Pancreas (tissue), 10 donors: Measurements from ENCODE around the gene PPP6C. TPM values are rescaled to one million over a fixed set of nuclear protein-coding genes. Genes with fewer than 3 reads are reported as not detected.
"Not testable (repeated sequence)": the region's sequence is repeated elsewhere in the genome, so short reads cannot be mapped to it uniquely, and the experiment has no call there.

Source experiments
- ATAC-seq, 4 donors: fragments of 200-7000 bp; cut with Tn5 transposase; one replicate each; pipeline versions ENCODE4 v1.8.0 to v1.9.1; 2020; ENCODE audit warnings: mild to moderate bottlenecking in 4 of 4, moderate library complexity in 4 of 4
- DNase-seq, 6 donors: peaks; one replicate each; pipeline ENCODE4 v3.0.0-alpha.2; 2020
- FAIRE-seq: peaks from 2 replicates; lab custom pipeline; 2012; peaks lifted over from hg19 to GRCh38; lab: Jason Lieb, UNC
- H3K27ac ChIP-seq, 4 donors: fragments of 200-600 bp; sonication (generic); 1 replicate in 3 of 4; 2 replicates in 1 of 4; pipeline versions ENCODE4 v1.5.0 to v1.8.0; 2020
- H3K27me3 ChIP-seq, 4 donors: fragments of 200-600 bp; one replicate each; pipeline ENCODE4 v1.8.0; 2021
- H3K36me3 ChIP-seq, 3 donors: fragments of 200-600 bp; sonication (generic) in 1 of 3; one replicate each; pipeline versions ENCODE4 v1.5.0 to v1.8.0; 2020 to 2021
- H3K4me1 ChIP-seq, 3 donors: fragments of 200-600 bp; one replicate each; pipeline ENCODE4 v1.8.0; 2021
- H3K4me3 ChIP-seq, 4 donors: fragments of 200-600 bp; sonication (generic) in 2 of 4; one replicate each; pipeline versions ENCODE4 v1.5.0 to v1.8.0; 2020 to 2021
- H3K9me3 ChIP-seq, 4 donors: fragments of 200-600 bp; one replicate each; pipeline ENCODE4 v1.8.0; 2021
- WGBS, 2 donors: extraction: QIAGEN DNeasy Blood & Tissue Kit; methylation state at CpG; one replicate each; pipeline ENCODE4 v1.1.7; 2013; 5-methylcytosine and 5-hydroxymethylcytosine counted together
- intact Hi-C, 3 donors: fragments of 100-400 bp; cut with DNase I; formaldehyde crosslinking; loops; one replicate each; pipeline versions ENCODE4 v1.11.1 to v1.14.2; 2022
- polyA plus RNA-seq, 2 donors: library from polyadenylated mRNA; stranded (reverse); fragments of 200-250 nt; gene quantifications; one replicate each; pipeline ENCODE4 v1.2.3, GENCODE V29; 2013
- total RNA-seq, 6 donors: library from RNA; stranded (reverse); fragmentation: NEBNext Ultra II Directional in 4 of 6; extraction: Animal tissue kit (Norgen Biotek cat#: 25700) in 4 of 6; gene quantifications; one replicate each; pipeline versions ENCODE4 v1.2.1 to v1.2.4, GENCODE V29; 2021 to 2023
- TF ChIP-seq, protein P1 (sequence below), 4 donors: fragments of 200-600 bp; sonication (generic) in 3 of 4; IDR thresholded peaks; one replicate each; pipeline versions ENCODE4 v1.5.0 to v1.8.0; 2021; ENCODE audit warnings: antibody characterized with exemption in 4 of 4
- donor health status: healthy with polysubstance abuse.
- donor health status: DM: no; HTN: no; CAD: no; lungs with moderate emphysema.
- donor health status: DM: no; HTN: no; CAD: no.
- donor health status: control.
- donor health status: control.
- donor health status: Bipolar disorder and iron deficiency.
- donor health status: DM: yes; HTN: yes; CAD: no.
- donor health status: DM: no; HTN: no; CAD: no.
- donor health status: DM: no; HTN: no; CAD: no.
- donor health status: DM: yes; HTN: yes; CAD: no.

PPP6C gene
- total and polyA plus RNA-seq, 8 donors: 9.4 to 26.7 (median 21.9) TPM

DNA sequence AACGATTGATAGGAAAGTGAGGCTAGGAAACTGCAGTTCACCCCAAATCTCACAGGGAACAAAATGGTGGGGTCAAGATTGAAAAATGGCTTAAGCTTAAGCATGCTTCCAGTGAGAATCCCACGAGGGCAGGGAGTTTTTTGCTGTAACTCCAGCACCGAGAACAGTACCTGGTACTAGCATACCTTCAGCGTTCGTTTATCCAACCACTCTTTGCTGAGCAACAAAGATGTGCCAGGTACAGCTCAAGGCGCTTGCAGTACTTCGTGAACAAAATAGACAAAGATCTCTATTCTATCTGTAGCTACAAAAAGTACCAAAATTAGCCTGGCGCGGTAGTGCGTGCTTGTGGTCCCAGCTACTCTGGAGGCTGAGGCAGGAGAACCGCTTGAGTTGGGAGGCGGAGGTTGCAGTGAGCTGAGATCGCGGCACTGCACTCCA is 778 bp upstream of the PPP6C start:
- FAIRE-seq (no peak), ATAC-seq (peak; percentile 2 to 3 (median 2)), DNase-seq (peak in 1 of 6 donors; percentile 22)
- intact Hi-C loops: no loop called here
- WGBS, 2 donors: 46 to 50% methylated on average over 14 of the region's 14 CpGs
- peak overlapping the region; percentile 55 to 100 (median 98) for H3K4me3 ChIP-seq
- H3K4me1 ChIP-seq: peaks cover 7 to 21% (median 12%) of the 10 kb centered on the region in 3 donors
- TF ChIP-seq, protein P1, sequence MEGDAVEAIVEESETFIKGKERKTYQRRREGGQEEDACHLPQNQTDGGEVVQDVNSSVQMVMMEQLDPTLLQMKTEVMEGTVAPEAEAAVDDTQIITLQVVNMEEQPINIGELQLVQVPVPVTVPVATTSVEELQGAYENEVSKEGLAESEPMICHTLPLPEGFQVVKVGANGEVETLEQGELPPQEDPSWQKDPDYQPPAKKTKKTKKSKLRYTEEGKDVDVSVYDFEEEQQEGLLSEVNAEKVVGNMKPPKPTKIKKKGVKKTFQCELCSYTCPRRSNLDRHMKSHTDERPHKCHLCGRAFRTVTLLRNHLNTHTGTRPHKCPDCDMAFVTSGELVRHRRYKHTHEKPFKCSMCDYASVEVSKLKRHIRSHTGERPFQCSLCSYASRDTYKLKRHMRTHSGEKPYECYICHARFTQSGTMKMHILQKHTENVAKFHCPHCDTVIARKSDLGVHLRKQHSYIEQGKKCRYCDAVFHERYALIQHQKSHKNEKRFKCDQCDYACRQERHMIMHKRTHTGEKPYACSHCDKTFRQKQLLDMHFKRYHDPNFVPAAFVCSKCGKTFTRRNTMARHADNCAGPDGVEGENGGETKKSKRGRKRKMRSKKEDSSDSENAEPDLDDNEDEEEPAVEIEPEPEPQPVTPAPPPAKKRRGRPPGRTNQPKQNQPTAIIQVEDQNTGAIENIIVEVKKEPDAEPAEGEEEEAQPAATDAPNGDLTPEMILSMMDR (IDR thresholded peaks at IDR 0.05): no peak
- H3K9me3 ChIP-seq: no peaks in the 10 kb centered on the region
- H3K27ac ChIP-seq: peak overlapping the region; percentile 85 to 89 (median 86)
- H3K27me3 ChIP-seq: no peaks in the 10 kb centered on the region
- H3K36me3 ChIP-seq: no peaks in the 10 kb centered on the region

DNA sequence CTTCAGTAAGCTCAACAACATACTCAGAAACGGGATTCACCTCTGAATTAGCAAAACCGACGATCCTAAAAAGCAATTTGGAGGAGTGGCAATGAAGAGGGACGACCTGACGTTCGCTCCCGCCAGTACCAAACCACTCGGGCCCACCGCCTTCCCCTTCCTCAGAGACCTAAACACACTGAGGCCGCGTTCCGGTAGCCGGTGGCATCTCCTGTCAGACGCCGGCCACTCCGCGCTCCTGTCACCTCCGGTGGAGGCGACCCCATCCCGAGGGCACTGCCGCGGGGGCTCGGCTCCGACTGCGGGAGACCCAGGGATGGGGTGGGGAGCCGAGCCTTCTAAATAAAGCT is 617 bp downstream of the PPP6C start:
- 0 to 1% methylated on average over 26 of the region's 26 CpGs for WGBS, 2 donors
- H3K9me3 ChIP-seq: no peaks in the 10 kb centered on the region
- no peak for FAIRE-seq
- H3K36me3 ChIP-seq: no peaks in the 10 kb centered on the region
- intact Hi-C loops: loop anchor here in 1 of 3 donors (10.0 kb wide), 1 partner anchor 64 kb away; no protein-coding TSS in a partner anchor
- H3K4me3 ChIP-seq: peak overlapping the region; percentile 55 to 100 (median 98)
- TF ChIP-seq, protein P1 (IDR thresholded peaks at IDR 0.05): no peak
- peak overlapping the region; percentile 85 to 89 (median 86) for H3K27ac ChIP-seq
- H3K27me3 ChIP-seq: no peaks in the 10 kb centered on the region
- DNase-seq: peak in 2 of 6 donors; percentile 70 to 83
- H3K4me1 ChIP-seq: peaks cover 7 to 21% (median 12%) of the 10 kb centered on the region in 3 donors
- ATAC-seq: peak; percentile 3 to 28 (median 18)

DNA sequence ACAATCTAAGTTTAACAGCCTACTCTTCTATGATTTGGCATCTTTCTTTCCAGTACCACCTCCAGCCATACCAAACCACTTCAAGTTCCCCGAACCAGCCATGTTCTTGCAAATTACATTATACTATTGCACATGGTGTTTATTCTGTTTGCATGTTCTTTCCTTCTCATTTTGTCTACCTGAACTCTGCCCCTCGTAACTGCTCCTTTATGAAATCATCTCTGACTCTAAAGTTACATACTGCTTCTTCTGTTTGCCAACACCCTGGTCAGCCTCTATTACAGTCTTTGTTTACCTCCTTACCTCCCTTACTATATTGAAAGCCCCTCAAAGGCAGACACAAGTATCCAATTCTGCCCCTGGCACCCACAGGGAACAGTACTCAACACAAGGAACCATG is 6.0 kb downstream of the PPP6C start:
- Histone ChIP-seq H3K36me3 (no peaks in the 10 kb centered on the region), H3K27ac (no peak overlapping the region), H3K4me3 (no peak overlapping the region), H3K27me3 (no peaks in the 10 kb centered on the region), H3K9me3 (no peaks in the 10 kb centered on the region), H3K4me1 (peaks cover 4 to 27% (median 10%) of the 10 kb centered on the region in 3 donors)
- intact Hi-C loops: loop anchor here in 1 of 3 donors (10.0 kb wide), 1 partner anchor 59 kb away; no protein-coding TSS in a partner anchor
- no peak for ATAC-seq
- WGBS, 2 donors: 87 to 96% methylated on average over 2 of the region's 2 CpGs
- TF ChIP-seq, protein P1 (IDR thresholded peaks at IDR 0.05): no peak
- FAIRE-seq: no peak
- no peak for DNase-seq

DNA sequence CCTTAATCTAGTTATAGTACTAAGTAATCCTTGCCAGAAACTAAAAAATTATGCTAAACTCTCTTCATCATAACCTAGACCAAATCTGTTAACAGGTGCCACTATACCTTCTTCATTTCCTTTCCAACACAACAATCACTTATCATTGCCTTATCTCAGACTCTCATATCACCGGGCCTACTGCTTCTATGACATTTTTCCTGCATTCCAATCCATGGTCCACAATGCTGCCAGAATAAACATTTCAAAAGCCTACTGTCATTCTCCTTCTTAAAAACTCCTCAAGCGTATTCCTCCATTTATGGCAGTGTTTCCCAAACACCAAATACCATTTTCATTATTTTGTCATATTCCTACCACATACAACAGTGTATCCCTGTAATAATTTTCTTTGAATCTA is 6.5 kb downstream of the PPP6C start:
- DNase-seq: no peak
- H3K36me3 ChIP-seq: no peaks in the 10 kb centered on the region
- peaks cover 4 to 23% (median 10%) of the 10 kb centered on the region in 3 donors for H3K4me1 ChIP-seq
- intact Hi-C loops: loop anchor here in 1 of 3 donors (10.0 kb wide), 1 partner anchor 58 kb away; no protein-coding TSS in a partner anchor
- peak overlapping the region in 1 of 4 donors; percentile 23 for H3K27ac ChIP-seq
- TF ChIP-seq, protein P1 (IDR thresholded peaks at IDR 0.05): no peak
- H3K4me3 ChIP-seq: no peak overlapping the region
- no peaks in the 10 kb centered on the region for H3K9me3 ChIP-seq
- 14 to 15% methylated on average over 2 of the region's 2 CpGs for WGBS, 2 donors
- no peak for FAIRE-seq
- ATAC-seq: peak in 3 of 4 donors; percentile 46 to 70 (median 63)
- H3K27me3 ChIP-seq: no peaks in the 10 kb centered on the region

DNA sequence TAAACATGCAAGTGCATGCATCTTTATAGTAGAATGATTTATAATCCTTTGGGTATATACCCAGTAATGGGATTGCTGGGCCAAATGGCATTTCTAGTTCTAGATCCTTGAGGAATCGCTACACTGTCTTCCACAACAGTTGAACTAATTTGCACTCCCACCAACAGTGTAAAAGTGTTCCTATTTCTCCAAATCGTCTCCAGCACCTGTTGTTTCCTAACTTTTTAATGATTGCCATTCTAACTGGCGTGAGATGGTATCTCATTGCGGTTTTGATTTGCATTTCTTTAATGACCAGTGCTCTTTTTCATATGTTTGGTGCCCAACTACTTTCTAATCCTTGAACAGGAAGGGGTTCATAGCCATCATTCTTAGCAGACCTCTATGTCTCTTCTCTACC is 7.8 kb downstream of the PPP6C start:
- H3K4me1 ChIP-seq: peaks cover 0 to 17% (median 10%) of the 10 kb centered on the region in 3 donors
- H3K9me3 ChIP-seq, H3K36me3 ChIP-seq, H3K27ac ChIP-seq, DNase-seq, FAIRE-seq, H3K27me3 ChIP-seq, ATAC-seq, H3K4me3 ChIP-seq: not testable (repeated sequence)
- 92 to 94% methylated on average over 4 of the region's 4 CpGs for WGBS, 2 donors
- intact Hi-C loops: loop anchor here in 1 of 3 donors (10.0 kb wide), 1 partner anchor 57 kb away; no protein-coding TSS in a partner anchor
